Endothelial cell of umbilical vein (primary cell): Measurements from ENCODE around the gene MIPEP.

Experiments used
- EZH2 ChIP-seq: IDR thresholded peaks from 2 replicates; pipeline ENCODE4 v1.6.1; 2012; ENCODE audit warnings: borderline replicate concordance, low read depth, mild to moderate bottlenecking, moderate library complexity, low read length, inconsistent platforms; ENCODE audit not compliant: severe bottlenecking
- FOS ChIP-seq: IDR thresholded peaks from 2 replicates; pipeline ENCODE4 v1.6.1; 2011; ENCODE audit warnings: mild to moderate bottlenecking, low read length, moderate library complexity, borderline replicate concordance; ENCODE audit not compliant: insufficient read depth
- JUN ChIP-seq: IDR thresholded peaks from 2 replicates; pipeline ENCODE4 v1.6.1; 2011; ENCODE audit warnings: borderline replicate concordance, low read depth; ENCODE audit not compliant: insufficient read length, insufficient read depth
- MYC ChIP-seq: IDR thresholded peaks from one replicate; pipeline ENCODE4 v1.6.1; 2011; ENCODE audit warnings: mild to moderate bottlenecking, low read depth, low read length
- POLR2A ChIP-seq: IDR thresholded peaks from 2 replicates; pipeline ENCODE4 v1.6.1; 2012; ENCODE audit warnings: low read depth, mild to moderate bottlenecking, control low read depth, low read length
- POLR2AphosphoS5 ChIP-seq: IDR thresholded peaks from 2 replicates; pipeline ENCODE4 v1.6.1; 2012; ENCODE audit warnings: low read depth, mild to moderate bottlenecking, control low read depth, low read length, moderate library complexity; ENCODE audit not compliant: insufficient read depth
- TF ChIP-seq, protein P1 (sequence below), 2 donors: IDR thresholded peaks; 1 replicate in 1 of 2; 2 replicates in 1 of 2; pipeline ENCODE4 v1.5.1; 2011; ENCODE audit warnings: low read length in 2 of 2, mild to moderate bottlenecking in 2 of 2, moderate library complexity in 2 of 2, control low read depth in 1 of 2, inconsistent platforms in 1 of 2, low read depth in 1 of 2; ENCODE audit not compliant: insufficient read depth in 1 of 2; ENCODE audit errors: extremely low read depth in 1 of 2
- TF ChIP-seq, protein P2 (sequence below): IDR thresholded peaks from 2 replicates; pipeline ENCODE4 v1.6.1; 2011; ENCODE audit not compliant: insufficient read depth, insufficient read length

DNA sequence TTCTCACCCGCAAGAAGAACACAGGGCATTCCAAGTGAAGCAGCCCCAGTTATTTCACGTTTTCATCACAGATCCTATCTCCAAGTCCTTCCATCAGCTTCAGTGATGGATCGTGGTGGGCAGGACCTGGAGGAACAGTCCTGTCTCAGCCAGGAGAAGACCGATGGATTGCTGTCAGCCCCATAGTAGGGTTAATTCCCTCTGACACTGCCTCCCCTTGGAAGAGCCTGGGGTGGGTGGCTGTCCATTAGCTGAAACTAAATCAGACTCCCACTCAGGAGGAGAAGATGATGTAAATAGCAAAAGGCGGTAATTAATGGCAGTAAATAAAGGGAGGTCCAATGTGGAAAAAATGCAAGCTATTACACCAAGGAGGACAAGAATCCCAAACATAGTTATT lies 188.0 kb downstream of the MIPEP start:
- TF ChIP-seq, protein P1, sequence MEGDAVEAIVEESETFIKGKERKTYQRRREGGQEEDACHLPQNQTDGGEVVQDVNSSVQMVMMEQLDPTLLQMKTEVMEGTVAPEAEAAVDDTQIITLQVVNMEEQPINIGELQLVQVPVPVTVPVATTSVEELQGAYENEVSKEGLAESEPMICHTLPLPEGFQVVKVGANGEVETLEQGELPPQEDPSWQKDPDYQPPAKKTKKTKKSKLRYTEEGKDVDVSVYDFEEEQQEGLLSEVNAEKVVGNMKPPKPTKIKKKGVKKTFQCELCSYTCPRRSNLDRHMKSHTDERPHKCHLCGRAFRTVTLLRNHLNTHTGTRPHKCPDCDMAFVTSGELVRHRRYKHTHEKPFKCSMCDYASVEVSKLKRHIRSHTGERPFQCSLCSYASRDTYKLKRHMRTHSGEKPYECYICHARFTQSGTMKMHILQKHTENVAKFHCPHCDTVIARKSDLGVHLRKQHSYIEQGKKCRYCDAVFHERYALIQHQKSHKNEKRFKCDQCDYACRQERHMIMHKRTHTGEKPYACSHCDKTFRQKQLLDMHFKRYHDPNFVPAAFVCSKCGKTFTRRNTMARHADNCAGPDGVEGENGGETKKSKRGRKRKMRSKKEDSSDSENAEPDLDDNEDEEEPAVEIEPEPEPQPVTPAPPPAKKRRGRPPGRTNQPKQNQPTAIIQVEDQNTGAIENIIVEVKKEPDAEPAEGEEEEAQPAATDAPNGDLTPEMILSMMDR (IDR thresholded peaks at IDR 0.05; ENCODE audit: extremely low read depth in 1 of 2, insufficient read depth in 1 of 2, low read depth in 1 of 2, low read length in 2 of 2), result no peak
- TF ChIP-seq EZH2 (no peak), FOS (no peak), POLR2AphosphoS5 (no peak), JUN (no peak), POLR2A (no peak), MYC (no peak)
- TF ChIP-seq, protein P2, sequence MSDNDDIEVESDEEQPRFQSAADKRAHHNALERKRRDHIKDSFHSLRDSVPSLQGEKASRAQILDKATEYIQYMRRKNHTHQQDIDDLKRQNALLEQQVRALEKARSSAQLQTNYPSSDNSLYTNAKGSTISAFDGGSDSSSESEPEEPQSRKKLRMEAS, result no peak
